Fibroblast of lung (primary cell): ENCODE measurements around the gene ZNF831. TPM values are rescaled to one million over a fixed set of nuclear protein-coding genes. Genes with fewer than 3 reads are reported as not detected.

Experiments
- DNase-seq, 2 donors: peaks; one replicate each; pipeline versions ENCODE4 v3.0.0 to v3.0.0-alpha.2; 2010; ENCODE audit warnings: low read depth in 2 of 2
- H2AFZ ChIP-seq: 2 replicates; pipeline ENCODE4 v1.5.1; 2012; ENCODE audit warnings: low read length, control low read depth, inconsistent platforms
- H3K27ac ChIP-seq: 2 replicates; pipeline ENCODE4 v1.5.1; 2011; ENCODE audit warnings: low read length, control low read depth; ENCODE audit not compliant: insufficient read depth
- H3K27me3 ChIP-seq: 2 replicates; pipeline ENCODE4 v1.5.1; 2011; ENCODE audit warnings: mild to moderate bottlenecking, low read length; ENCODE audit not compliant: control insufficient read depth, insufficient read depth
- H3K36me3 ChIP-seq: 2 replicates; pipeline ENCODE4 v1.5.1; 2011; ENCODE audit warnings: low read length; ENCODE audit not compliant: control insufficient read depth, insufficient read depth
- H3K4me1 ChIP-seq: 2 replicates; pipeline ENCODE4 v1.5.1; 2011; ENCODE audit warnings: low read length; ENCODE audit not compliant: control insufficient read depth, insufficient read depth; ENCODE audit errors: extremely low read depth
- H3K4me2 ChIP-seq: 2 replicates; pipeline ENCODE4 v1.5.1; 2011; ENCODE audit warnings: low read length, control low read depth; ENCODE audit not compliant: insufficient read depth; ENCODE audit errors: extremely low read depth
- H3K4me3 ChIP-seq, 4 experiments: fragments of 200-600 bp in 1 of 4; sonication (generic) in 1 of 4; replicated peaks in 1 of 4; 2 replicates each; pipeline ENCODE4 v1.5.1; 2011 to 2016; ENCODE audit warnings: low read length in 4 of 4, low read depth in 3 of 4, mild to moderate bottlenecking in 3 of 4, control low read depth in 2 of 4, inconsistent platforms in 1 of 4, mixed read lengths in 1 of 4; ENCODE audit not compliant: insufficient read depth in 1 of 4; ENCODE audit errors: control extremely low read depth in 1 of 4
- H3K79me2 ChIP-seq: 2 replicates; pipeline ENCODE4 v1.5.1; 2012; ENCODE audit warnings: mild to moderate bottlenecking, low read length, inconsistent platforms; ENCODE audit not compliant: control insufficient read depth, insufficient read depth
- H3K9ac ChIP-seq: 2 replicates; pipeline ENCODE4 v1.5.1; 2011; ENCODE audit warnings: mild to moderate bottlenecking, low read length, control low read depth; ENCODE audit not compliant: insufficient read depth
- H3K9me3 ChIP-seq: 2 replicates; pipeline ENCODE4 v1.5.1; 2012; ENCODE audit warnings: low read depth, low read length; ENCODE audit not compliant: control insufficient read depth, insufficient read depth
- H4K20me1 ChIP-seq: 2 replicates; pipeline ENCODE4 v1.5.1; 2011; ENCODE audit warnings: low read length; ENCODE audit not compliant: control insufficient read depth, insufficient read depth; ENCODE audit errors: extremely low read depth
- CTCF ChIP-seq, 2 donors: IDR thresholded peaks in 1 of 2; conservative IDR thresholded peaks in 1 of 2; 1 replicate in 1 of 2; 2 replicates in 1 of 2; pipeline ENCODE4 v1.5.1; 2011 to 2012; ENCODE audit warnings: low read length in 2 of 2, control low read depth in 1 of 2, inconsistent platforms in 1 of 2, low read depth in 1 of 2, mild to moderate bottlenecking in 1 of 2
- EZH2 ChIP-seq: IDR thresholded peaks from 2 replicates; pipeline ENCODE4 v1.5.1; 2012; ENCODE audit warnings: low read length, control low read depth, mild to moderate bottlenecking; ENCODE audit errors: missing control alignments
- polyA minus RNA-seq: library from RNA; depleted of rRNA, polyadenylated mRNA; stranded (reverse); fragments of >200 nt; gene quantifications from 2 replicates; pipeline ENCODE4 v1.2.3, GENCODE V29; 2011; ENCODE audit warnings: low replicate concordance
- polyA plus RNA-seq, 2 donors: library from polyadenylated mRNA; depleted of rRNA in 1 of 2; stranded (reverse) in 1 of 2; unstranded in 1 of 2; fragments of >200 nt; gene quantifications; 2 replicates each; pipeline ENCODE4 v1.2.1, GENCODE V29; 2011 to 2012; ENCODE audit warnings: missing spikeins in 1 of 2
- total RNA-seq: library from RNA; depleted of rRNA; stranded (reverse); fragments of >200 nt; gene quantifications from 2 replicates; pipeline ENCODE4 v1.2.1, GENCODE V29; 2014

ZNF831 gene
- total RNA-seq (not detected in 2 replicates), polyA plus RNA-seq (not detected in 2 replicates), polyA minus RNA-seq (not detected in 2 replicates)
- not detected in 2 replicates for polyA plus RNA-seq (2012)

GRCh38 chr20:59163631-59164530, at the start of gene ZNF831:
ZNF831 (plus strand) TSS chr20:59163821; CDS start chr20:59191020, 27,199 bp downstream.
- no peak within 1 kb of the TSS for H3K9ac ChIP-seq
- H3K9me3 ChIP-seq, result no peaks in the 10 kb centered on the region
- no peak within 1 kb of the TSS for H2AFZ ChIP-seq
- H3K36me3 ChIP-seq, result no peaks in the 10 kb centered on the region
- H3K79me2 ChIP-seq, result no peaks in the 10 kb centered on the region
- no peak within 1 kb of the TSS for H3K4me2 ChIP-seq
- no peak for DNase-seq
- H3K27ac ChIP-seq, result no peak within 1 kb of the TSS
- H3K4me1 ChIP-seq, result no peaks in the 10 kb centered on the region
- H4K20me1 ChIP-seq, result no peaks in the 10 kb centered on the region
- H3K4me3 ChIP-seq, result no peak within 1 kb of the TSS
- H3K27me3 ChIP-seq, result no peaks in the 10 kb centered on the region
- TF ChIP-seq EZH2 (no peak), CTCF (conservative IDR thresholded peaks at IDR 0.05 in 1 of 2, IDR thresholded peaks at IDR 0.05 in 1 of 2; ENCODE audit: low read depth in 1 of 2, low read length in 2 of 2) (no peak)

- Histone ChIP-seq H3K27ac (no peak overlapping the region), H3K4me2 (no peak overlapping the region), H3K79me2 (no peaks in the 10 kb centered on the region), H3K27me3 (no peaks in the 10 kb centered on the region), H3K4me3 (no peak overlapping the region), H3K36me3 (no peaks in the 10 kb centered on the region), H2AFZ (no peak overlapping the region), H3K9ac (no peak overlapping the region), H4K20me1 (no peaks in the 10 kb centered on the region), H3K9me3 (no peaks in the 10 kb centered on the region), H3K4me1 (no peaks in the 10 kb centered on the region)
- TF ChIP-seq EZH2 (no peak), CTCF (conservative IDR thresholded peaks at IDR 0.05 in 1 of 2, IDR thresholded peaks at IDR 0.05 in 1 of 2; ENCODE audit: low read depth in 1 of 2, low read length in 2 of 2) (no peak)
- no peak for DNase-seq
These were observed 46.1 kb upstream of the ZNF831 start for GRCh38 chr20:59117526-59117925.

GRCh38 chr20:59118855-59119254, 44.8 kb upstream of the ZNF831 start:
- H3K4me2 ChIP-seq, result no peak overlapping the region
- H3K9ac ChIP-seq, result no peak overlapping the region
- H4K20me1 ChIP-seq, result no peaks in the 10 kb centered on the region
- no peaks in the 10 kb centered on the region for H3K4me1 ChIP-seq
- no peak overlapping the region for H3K27ac ChIP-seq
- H3K9me3 ChIP-seq, result no peaks in the 10 kb centered on the region
- no peaks in the 10 kb centered on the region for H3K27me3 ChIP-seq
- no peak overlapping the region for H2AFZ ChIP-seq
- H3K4me3 ChIP-seq, result no peak overlapping the region
- no peaks in the 10 kb centered on the region for H3K36me3 ChIP-seq
- H3K79me2 ChIP-seq, result no peaks in the 10 kb centered on the region
- TF ChIP-seq CTCF (conservative IDR thresholded peaks at IDR 0.05 in 1 of 2, IDR thresholded peaks at IDR 0.05 in 1 of 2; ENCODE audit: low read depth in 1 of 2, low read length in 2 of 2) (no peak), EZH2 (no peak)
- no peak for DNase-seq
